Fibroblast of lung (primary cell): ENCODE measurements around the gene SCUBE1.

Source experiments
- EZH2 ChIP-seq: IDR thresholded peaks from 2 replicates; pipeline ENCODE4 v1.5.1; 2012; ENCODE audit warnings: low read length, control low read depth, mild to moderate bottlenecking; ENCODE audit errors: missing control alignments
- TF ChIP-seq, protein P1 (sequence below), 2 donors: IDR thresholded peaks in 1 of 2; conservative IDR thresholded peaks in 1 of 2; 1 replicate in 1 of 2; 2 replicates in 1 of 2; pipeline ENCODE4 v1.5.1; 2011 to 2012; ENCODE audit warnings: low read length in 2 of 2, control low read depth in 1 of 2, inconsistent platforms in 1 of 2, low read depth in 1 of 2, mild to moderate bottlenecking in 1 of 2

DNA sequence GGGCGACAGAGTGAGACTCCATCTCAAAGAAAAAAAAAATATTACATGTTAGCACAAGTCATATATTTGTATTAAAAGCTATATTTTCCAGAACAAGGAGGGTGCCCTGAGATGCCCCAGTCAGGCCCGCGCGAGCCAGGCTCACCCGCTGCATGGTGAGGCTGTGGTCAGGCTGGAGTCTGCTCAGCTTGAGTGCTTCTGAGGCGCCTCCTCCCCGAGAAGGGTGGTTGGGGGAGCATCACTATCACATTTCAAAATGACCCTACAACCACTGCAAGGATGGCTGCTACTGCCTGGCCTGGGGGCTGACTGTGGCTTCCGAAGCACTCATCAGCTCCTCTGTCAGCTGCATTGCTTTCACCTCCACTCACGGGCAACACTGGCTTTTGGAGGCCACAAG, 77.1 kb downstream of the SCUBE1 start:
- TF ChIP-seq, protein P1, sequence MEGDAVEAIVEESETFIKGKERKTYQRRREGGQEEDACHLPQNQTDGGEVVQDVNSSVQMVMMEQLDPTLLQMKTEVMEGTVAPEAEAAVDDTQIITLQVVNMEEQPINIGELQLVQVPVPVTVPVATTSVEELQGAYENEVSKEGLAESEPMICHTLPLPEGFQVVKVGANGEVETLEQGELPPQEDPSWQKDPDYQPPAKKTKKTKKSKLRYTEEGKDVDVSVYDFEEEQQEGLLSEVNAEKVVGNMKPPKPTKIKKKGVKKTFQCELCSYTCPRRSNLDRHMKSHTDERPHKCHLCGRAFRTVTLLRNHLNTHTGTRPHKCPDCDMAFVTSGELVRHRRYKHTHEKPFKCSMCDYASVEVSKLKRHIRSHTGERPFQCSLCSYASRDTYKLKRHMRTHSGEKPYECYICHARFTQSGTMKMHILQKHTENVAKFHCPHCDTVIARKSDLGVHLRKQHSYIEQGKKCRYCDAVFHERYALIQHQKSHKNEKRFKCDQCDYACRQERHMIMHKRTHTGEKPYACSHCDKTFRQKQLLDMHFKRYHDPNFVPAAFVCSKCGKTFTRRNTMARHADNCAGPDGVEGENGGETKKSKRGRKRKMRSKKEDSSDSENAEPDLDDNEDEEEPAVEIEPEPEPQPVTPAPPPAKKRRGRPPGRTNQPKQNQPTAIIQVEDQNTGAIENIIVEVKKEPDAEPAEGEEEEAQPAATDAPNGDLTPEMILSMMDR (conservative IDR thresholded peaks at IDR 0.05 in 1 of 2, IDR thresholded peaks at IDR 0.05 in 1 of 2; ENCODE audit: low read depth in 1 of 2, low read length in 2 of 2), result no peak
- no peak for TF ChIP-seq EZH2
